Liver (tissue), 9 donors: ENCODE results near the gene RABEP2. TPM values are rescaled to one million over a fixed set of nuclear protein-coding genes. Genes with fewer than 3 reads are reported as not detected.

Experiments used
- DNase-seq: peaks from one replicate; pipeline ENCODE4 v3.0.0-alpha.2; 2017; ENCODE audit warnings: low spot score
- H3K27ac ChIP-seq, 2 donors: one replicate each; pipeline ENCODE4 v1.7.0; 2013; ENCODE audit warnings: inconsistent platforms in 2 of 2, low read length in 2 of 2, control low read depth in 1 of 2, low read depth in 1 of 2, mild to moderate bottlenecking in 1 of 2
- H3K27me3 ChIP-seq, 4 donors: one replicate each; pipeline versions ENCODE4 v1.6.1 to v1.7.0; 2013; ENCODE audit warnings: low read length in 3 of 4, inconsistent platforms in 1 of 4, mild to moderate bottlenecking in 1 of 4, moderate library complexity in 1 of 4; ENCODE audit not compliant: control insufficient read depth in 4 of 4, insufficient read depth in 4 of 4
- H3K36me3 ChIP-seq, 4 donors: one replicate each; pipeline versions ENCODE4 v1.6.1 to v1.7.0; 2013; ENCODE audit warnings: low read length in 3 of 4, mild to moderate bottlenecking in 3 of 4, low read depth in 1 of 4, moderate library complexity in 1 of 4; ENCODE audit not compliant: control insufficient read depth in 4 of 4, insufficient read depth in 3 of 4
- H3K4me1 ChIP-seq, 4 donors: one replicate each; pipeline versions ENCODE4 v1.6.1 to v1.7.0; 2013; ENCODE audit warnings: low read length in 3 of 4, mild to moderate bottlenecking in 3 of 4, moderate library complexity in 1 of 4; ENCODE audit not compliant: control insufficient read depth in 4 of 4, insufficient read depth in 4 of 4
- H3K4me3 ChIP-seq, 3 donors: one replicate each; pipeline versions ENCODE4 v1.6.1 to v1.7.0; 2013; ENCODE audit warnings: low read length in 3 of 3, control low read depth in 1 of 3, low read depth in 1 of 3, mild to moderate bottlenecking in 1 of 3
- H3K9ac ChIP-seq, 2 donors: one replicate each; pipeline ENCODE4 v1.7.0; 2013; ENCODE audit warnings: low read length in 2 of 2, mild to moderate bottlenecking in 2 of 2, moderate library complexity in 2 of 2, control low read depth in 1 of 2, low read depth in 1 of 2
- H3K9me3 ChIP-seq, 4 donors: one replicate each; pipeline versions ENCODE4 v1.6.1 to v1.7.0; 2013; ENCODE audit warnings: low read length in 3 of 4; ENCODE audit not compliant: control insufficient read depth in 4 of 4
- EGR1 ChIP-seq, 2 donors: IDR thresholded peaks; 2 replicates each; pipeline ENCODE4 v1.6.1; 2016 to 2018; ENCODE audit warnings: antibody characterized with exemption in 2 of 2, low read depth in 2 of 2
- FOXA1 ChIP-seq: IDR thresholded peaks from 2 replicates; pipeline ENCODE4 v1.6.1; 2016; ENCODE audit warnings: antibody characterized with exemption
- FOXA2 ChIP-seq: IDR thresholded peaks from 2 replicates; pipeline ENCODE4 v1.6.1; 2016; ENCODE audit warnings: antibody characterized with exemption
- GABPA ChIP-seq, 2 donors: IDR thresholded peaks in 1 of 2; conservative IDR thresholded peaks in 1 of 2; 2 replicates each; pipeline ENCODE4 v1.6.1; 2016; ENCODE audit warnings: antibody characterized with exemption in 2 of 2, mild to moderate bottlenecking in 1 of 2, moderate library complexity in 1 of 2
- HNF4A ChIP-seq, 2 donors: conservative IDR thresholded peaks; 2 replicates each; pipeline ENCODE4 v1.6.1; 2016; ENCODE audit warnings: antibody characterized with exemption in 2 of 2, mild to moderate bottlenecking in 2 of 2
- HNF4G ChIP-seq: IDR thresholded peaks from 2 replicates; pipeline ENCODE4 v1.6.1; 2016; ENCODE audit warnings: antibody characterized with exemption
- JUND ChIP-seq, 2 donors: IDR thresholded peaks; 2 replicates each; pipeline ENCODE4 v1.6.1; 2016; ENCODE audit warnings: antibody characterized with exemption in 2 of 2
- NR2F2 ChIP-seq: IDR thresholded peaks from 2 replicates; pipeline ENCODE4 v1.6.1; 2016; ENCODE audit warnings: antibody characterized with exemption
- RAD21 ChIP-seq, 2 donors: IDR thresholded peaks; 2 replicates each; pipeline ENCODE4 v1.6.1; 2016; ENCODE audit warnings: antibody characterized with exemption in 2 of 2, mild to moderate bottlenecking in 2 of 2
- RXRA ChIP-seq, 2 donors: IDR thresholded peaks; 2 replicates each; pipeline ENCODE4 v1.6.1; 2017 to 2018; ENCODE audit warnings: antibody characterized with exemption in 2 of 2, mild to moderate bottlenecking in 1 of 2
- SP1 ChIP-seq: IDR thresholded peaks from 2 replicates; pipeline ENCODE4 v1.6.1; 2018; ENCODE audit warnings: antibody characterized with exemption, mild to moderate bottlenecking
- TAF1 ChIP-seq: conservative IDR thresholded peaks from 2 replicates; pipeline ENCODE4 v1.6.1; 2016; ENCODE audit warnings: antibody characterized with exemption, mild to moderate bottlenecking
- YY1 ChIP-seq: IDR thresholded peaks from 2 replicates; pipeline ENCODE4 v1.6.1; 2016; ENCODE audit warnings: antibody characterized with exemption, mild to moderate bottlenecking
- WGBS: extraction: QIAGEN DNeasy Blood & Tissue Kit; methylation state at CpG from one replicate; pipeline ENCODE4 v1.1.7; 2013; 5-methylcytosine and 5-hydroxymethylcytosine counted together
- polyA plus RNA-seq, 2 donors: library from polyadenylated mRNA; stranded (reverse) in 1 of 2; unstranded in 1 of 2; fragments of 200-250 nt in 1 of 2; fragments of >200 nt in 1 of 2; fragmentation: Nextera tagmentation in 1 of 2; extraction: Ambion mirVana in 1 of 2; gene quantifications; one replicate each; pipeline versions ENCODE4 v1.2.1 to v1.2.3, GENCODE V29; 2013 to 2015
- total RNA-seq, 2 donors: library from RNA; depleted of rRNA; stranded (reverse); fragments of >200 nt; gene quantifications; one replicate each; pipeline ENCODE4 v1.2.3, GENCODE V29; 2014
- TF ChIP-seq, protein P1 (sequence below): IDR thresholded peaks from 2 replicates; pipeline ENCODE4 v1.6.1; 2016; ENCODE audit warnings: antibody characterized with exemption
- TF ChIP-seq, protein P2 (sequence below): IDR thresholded peaks from 2 replicates; pipeline ENCODE4 v1.6.1; 2016; ENCODE audit warnings: antibody characterized with exemption
- TF ChIP-seq, protein P3 (sequence below): IDR thresholded peaks from 2 replicates; pipeline ENCODE4 v1.6.1; 2016; ENCODE audit warnings: antibody characterized with exemption
- TF ChIP-seq, protein P4 (sequence below): fragments of 150-350 bp; IDR thresholded peaks from 2 replicates; pipeline ENCODE4 v1.5.1; 2017; ENCODE audit warnings: improper control_type of control experiment, low read depth, low read length; ENCODE audit not compliant: missing input control
- donor health status: healthy.
- donor health status: healthy.
- donor health status: healthy.
- donor health status: healthy.
- donor health status: healthy.

The RABEP2 gene
- total and polyA plus RNA-seq, 4 donors, result 3.0 to 16.1 (median 8.3) TPM

DNA sequence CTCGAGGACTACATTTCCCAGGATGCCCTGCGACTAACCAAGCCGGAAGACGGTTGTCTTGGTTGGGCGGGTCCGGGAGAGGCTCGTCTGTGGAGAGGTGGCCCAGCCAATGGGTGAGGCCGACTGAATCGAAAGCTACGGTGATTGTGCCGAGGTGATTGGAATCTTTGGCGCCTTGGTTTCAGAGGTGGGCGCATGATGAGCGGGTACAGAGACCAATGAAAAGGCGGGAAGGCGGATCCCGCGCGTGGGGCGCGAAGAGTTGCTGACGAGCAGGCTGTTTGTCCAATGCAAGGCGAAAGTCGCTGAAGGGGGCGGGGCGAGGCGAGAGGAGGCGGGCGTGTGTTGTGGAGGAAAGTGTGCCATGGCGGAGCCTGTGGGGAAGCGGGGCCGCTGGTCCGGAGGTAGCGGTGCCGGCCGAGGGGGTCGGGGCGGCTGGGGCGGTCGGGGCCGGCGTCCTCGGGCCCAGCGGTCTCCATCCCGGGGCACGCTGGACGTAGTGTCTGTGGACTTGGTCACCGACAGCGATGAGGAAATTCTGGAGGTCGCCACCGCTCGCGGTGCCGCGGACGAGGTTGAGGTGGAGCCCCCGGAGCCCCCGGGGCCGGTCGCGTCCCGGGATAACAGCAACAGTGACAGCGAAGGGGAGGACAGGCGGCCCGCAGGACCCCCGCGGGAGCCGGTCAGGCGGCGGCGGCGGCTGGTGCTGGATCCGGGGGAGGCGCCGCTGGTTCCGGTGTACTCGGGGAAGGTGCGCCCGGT, 25.8 kb upstream of the RABEP2 start, which contains the start of gene NFATC2IP:
TSS of gene NFATC2IP (plus strand) at position 290 of the 762 bp plus-strand sequence. CDS start at position 365, 75 bp downstream.
- H3K27ac ChIP-seq, result peak within 1 kb of the TSS; percentile 57 to 76
- H3K4me1 ChIP-seq, result peaks cover 2 to 14% (median 13%) of the 10 kb centered on the region in 4 donors
- WGBS, result under 1% methylated on average over 79 of the region's 79 CpGs
- peaks cover under 1 to 20% (median 14%) of the 10 kb centered on the region in 4 donors for H3K36me3 ChIP-seq
- DNase-seq, result peak; percentile 100
- H3K4me3 ChIP-seq, result peak within 1 kb of the TSS; percentile 68 to 99 (median 80)
- H3K9me3 ChIP-seq, result no peaks in the 10 kb centered on the region
- no peaks in the 10 kb centered on the region for H3K27me3 ChIP-seq
- peak within 1 kb of the TSS; percentile 58 to 71 for H3K9ac ChIP-seq
- TF ChIP-seq JUND (IDR thresholded peaks at IDR 0.05) (no peak), YY1 (peak; percentile 90), EGR1 (IDR thresholded peaks at IDR 0.05; ENCODE audit: low read depth in 2 of 2) (no peak), FOXA2 (no peak), GABPA (IDR thresholded peaks at IDR 0.05 in 1 of 2, conservative IDR thresholded peaks at IDR 0.05 in 1 of 2) (peak; percentile 74 to 95), SP1 (peak; percentile 99), RAD21 (IDR thresholded peaks at IDR 0.05) (peak; percentile 16 to 33), RXRA (IDR thresholded peaks at IDR 0.05) (peak in 1 of 2 donors; percentile 23), TAF1 (no peak), NR2F2 (no peak), HNF4A (conservative IDR thresholded peaks at IDR 0.05) (peak in 1 of 2 donors; percentile 19)
- TF ChIP-seq, protein P1, sequence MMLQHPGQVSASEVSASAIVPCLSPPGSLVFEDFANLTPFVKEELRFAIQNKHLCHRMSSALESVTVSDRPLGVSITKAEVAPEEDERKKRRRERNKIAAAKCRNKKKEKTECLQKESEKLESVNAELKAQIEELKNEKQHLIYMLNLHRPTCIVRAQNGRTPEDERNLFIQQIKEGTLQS, result no peak
- TF ChIP-seq, protein P2, sequence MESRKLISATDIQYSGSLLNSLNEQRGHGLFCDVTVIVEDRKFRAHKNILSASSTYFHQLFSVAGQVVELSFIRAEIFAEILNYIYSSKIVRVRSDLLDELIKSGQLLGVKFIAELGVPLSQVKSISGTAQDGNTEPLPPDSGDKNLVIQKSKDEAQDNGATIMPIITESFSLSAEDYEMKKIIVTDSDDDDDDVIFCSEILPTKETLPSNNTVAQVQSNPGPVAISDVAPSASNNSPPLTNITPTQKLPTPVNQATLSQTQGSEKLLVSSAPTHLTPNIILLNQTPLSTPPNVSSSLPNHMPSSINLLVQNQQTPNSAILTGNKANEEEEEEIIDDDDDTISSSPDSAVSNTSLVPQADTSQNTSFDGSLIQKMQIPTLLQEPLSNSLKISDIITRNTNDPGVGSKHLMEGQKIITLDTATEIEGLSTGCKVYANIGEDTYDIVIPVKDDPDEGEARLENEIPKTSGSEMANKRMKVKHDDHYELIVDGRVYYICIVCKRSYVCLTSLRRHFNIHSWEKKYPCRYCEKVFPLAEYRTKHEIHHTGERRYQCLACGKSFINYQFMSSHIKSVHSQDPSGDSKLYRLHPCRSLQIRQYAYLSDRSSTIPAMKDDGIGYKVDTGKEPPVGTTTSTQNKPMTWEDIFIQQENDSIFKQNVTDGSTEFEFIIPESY, result peak; percentile 74
- TF ChIP-seq, protein P3, sequence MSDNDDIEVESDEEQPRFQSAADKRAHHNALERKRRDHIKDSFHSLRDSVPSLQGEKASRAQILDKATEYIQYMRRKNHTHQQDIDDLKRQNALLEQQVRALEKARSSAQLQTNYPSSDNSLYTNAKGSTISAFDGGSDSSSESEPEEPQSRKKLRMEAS, result peak; percentile 63

DNA sequence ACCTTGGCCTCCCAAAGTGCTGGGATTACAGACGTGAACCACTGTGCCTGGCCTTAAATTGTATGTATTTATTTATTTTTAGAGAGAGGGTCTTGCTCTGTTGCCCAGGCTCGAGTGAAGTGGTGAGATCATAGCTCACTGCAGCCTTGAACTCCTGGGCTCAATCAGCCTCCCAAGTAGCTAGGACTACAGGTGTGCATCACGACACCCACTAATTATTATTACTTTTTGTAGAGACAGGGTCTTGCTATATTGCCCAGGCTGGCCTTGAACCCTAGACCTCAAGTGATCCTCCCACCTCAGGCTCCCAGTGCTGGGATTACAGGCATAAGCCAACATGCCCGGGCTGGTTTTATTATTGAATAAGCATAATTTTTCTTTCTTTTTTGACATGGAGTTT, 21.6 kb upstream of the RABEP2 start:
- Histone ChIP-seq H3K4me1 (peaks cover 0 to 17% (median 11%) of the 10 kb centered on the region in 4 donors), H3K9me3 (no peaks in the 10 kb centered on the region), H3K9ac (no peak overlapping the region), H3K36me3 (no peaks in the 10 kb centered on the region), H3K27ac (no peak overlapping the region), H3K4me3 (no peak overlapping the region), H3K27me3 (no peaks in the 10 kb centered on the region)
- DNase-seq, result no peak
- WGBS, result 76% methylated on average over 4 of the region's 4 CpGs
- TF ChIP-seq HNF4G, result no peak
- TF ChIP-seq, protein P1, result no peak
- no peak for TF ChIP-seq FOXA2
- TF ChIP-seq RAD21 (IDR thresholded peaks at IDR 0.05), result no peak
- TF ChIP-seq SP1, result no peak
- TF ChIP-seq, protein P3, result no peak
- no peak for TF ChIP-seq FOXA1
- TF ChIP-seq RXRA (IDR thresholded peaks at IDR 0.05), result no peak
- TF ChIP-seq EGR1 (IDR thresholded peaks at IDR 0.05; ENCODE audit: low read depth in 2 of 2), result no peak
- TF ChIP-seq HNF4A (conservative IDR thresholded peaks at IDR 0.05), result no peak
- no peak for TF ChIP-seq TAF1
- no peak for TF ChIP-seq JUND (IDR thresholded peaks at IDR 0.05)
- TF ChIP-seq, protein P4, sequence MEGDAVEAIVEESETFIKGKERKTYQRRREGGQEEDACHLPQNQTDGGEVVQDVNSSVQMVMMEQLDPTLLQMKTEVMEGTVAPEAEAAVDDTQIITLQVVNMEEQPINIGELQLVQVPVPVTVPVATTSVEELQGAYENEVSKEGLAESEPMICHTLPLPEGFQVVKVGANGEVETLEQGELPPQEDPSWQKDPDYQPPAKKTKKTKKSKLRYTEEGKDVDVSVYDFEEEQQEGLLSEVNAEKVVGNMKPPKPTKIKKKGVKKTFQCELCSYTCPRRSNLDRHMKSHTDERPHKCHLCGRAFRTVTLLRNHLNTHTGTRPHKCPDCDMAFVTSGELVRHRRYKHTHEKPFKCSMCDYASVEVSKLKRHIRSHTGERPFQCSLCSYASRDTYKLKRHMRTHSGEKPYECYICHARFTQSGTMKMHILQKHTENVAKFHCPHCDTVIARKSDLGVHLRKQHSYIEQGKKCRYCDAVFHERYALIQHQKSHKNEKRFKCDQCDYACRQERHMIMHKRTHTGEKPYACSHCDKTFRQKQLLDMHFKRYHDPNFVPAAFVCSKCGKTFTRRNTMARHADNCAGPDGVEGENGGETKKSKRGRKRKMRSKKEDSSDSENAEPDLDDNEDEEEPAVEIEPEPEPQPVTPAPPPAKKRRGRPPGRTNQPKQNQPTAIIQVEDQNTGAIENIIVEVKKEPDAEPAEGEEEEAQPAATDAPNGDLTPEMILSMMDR, result no peak
